MCF 10A (cell line): ENCODE measurements around the gene DOHH. TPM values are rescaled to one million over a fixed set of nuclear protein-coding genes. Genes with fewer than 3 reads are reported as not detected.

Experiments
- BruUV-seq: library from RNA; stranded (reverse); fragments of 400-500 nt; replicated peaks from 2 replicates; lab custom pipeline; 2021; lab: Mats Ljungman, UMichigan
- CTCF ChIA-PET: fragments of 300-600 bp; sonication (Branson Sonifier 250); formaldehyde crosslinking; extraction: SDS; loops from one replicate; lab custom pipeline; 2021; ENCODE audit warnings: antibody characterized with exemption, inconsistent platforms; lab: Yijun Ruan, JAX
- POLR2A ChIA-PET: fragments of 300-600, 350-650 bp; sonication (Branson Sonifier 250); formaldehyde crosslinking; extraction: SDS; loops from one replicate; lab custom pipeline; 2020; ENCODE audit warnings: antibody characterized with exemption, inconsistent platforms; lab: Yijun Ruan, JAX
- DNase-seq: peaks from one replicate; pipeline ENCODE4 v3.0.0-alpha.2; 2018; ENCODE audit not compliant: unreplicated experiment
- H3K27ac Mint-ChIP-seq: one replicate; pipeline ENCODE4 v1.8.0; 2022; ENCODE audit warnings: mild to moderate bottlenecking, low read depth, mixed read lengths; ENCODE audit not compliant: unreplicated experiment
- H3K27me3 Mint-ChIP-seq: one replicate; pipeline ENCODE4 v1.8.0; 2022; ENCODE audit warnings: mixed read lengths; ENCODE audit not compliant: insufficient read depth, unreplicated experiment
- H3K36me3 Mint-ChIP-seq: one replicate; pipeline ENCODE4 v1.8.0; 2022; ENCODE audit warnings: mild to moderate bottlenecking, moderate library complexity, mixed read lengths; ENCODE audit not compliant: insufficient read depth, unreplicated experiment
- H3K4me1 Mint-ChIP-seq: one replicate; pipeline ENCODE4 v1.8.0; 2022; ENCODE audit warnings: mixed read lengths; ENCODE audit not compliant: insufficient read depth, unreplicated experiment
- H3K4me3 Mint-ChIP-seq: one replicate; pipeline ENCODE4 v1.8.0; 2022; ENCODE audit warnings: mild to moderate bottlenecking, moderate library complexity, mixed read lengths; ENCODE audit not compliant: unreplicated experiment
- H3K9me3 Mint-ChIP-seq: one replicate; pipeline ENCODE4 v1.8.0; 2022; ENCODE audit warnings: mixed read lengths; ENCODE audit not compliant: unreplicated experiment
- CTCF ChIP-seq: fragments of 200-600 bp; IDR thresholded peaks from one replicate; pipeline ENCODE4 v1.8.0; 2022; ENCODE audit warnings: antibody characterized with exemption, mild to moderate bottlenecking; ENCODE audit not compliant: unreplicated experiment
- intact Hi-C: fragments of 100-400 bp; cut with micrococcal nuclease; formaldehyde crosslinking; loops from 2 replicates; pipeline ENCODE4 v1.14.1; 2022
- total RNA-seq: library from RNA; stranded (reverse); gene quantifications from 2 replicates; pipeline ENCODE4 v1.2.3, GENCODE V29; 2022

DOHH gene
- total RNA-seq, 1 experiment from 2014 or later: 16.3 TPM

- H3K27ac Mint-ChIP-seq: no peak overlapping the region
- no peaks in the 10 kb centered on the region for H3K9me3 Mint-ChIP-seq
- H3K36me3 Mint-ChIP-seq: peaks cover 38% of the 10 kb centered on the region
- intact Hi-C loops: no loop called here
- TF ChIP-seq CTCF: no peak
- H3K4me3 Mint-ChIP-seq: no peak overlapping the region
- no peak for DNase-seq
- ChIA-PET CTCF (interaction anchor here (0.7 to 2.0 kb wide), 3 partner anchors 10 to 192 kb away, joined by 3 to 6 read pairs (median 4); no protein-coding TSS in a partner anchor), POLR2A (no interaction called here)
- H3K4me1 Mint-ChIP-seq: peaks cover 5% of the 10 kb centered on the region
- BruUV-seq: no TSS peak
- H3K27me3 Mint-ChIP-seq: no peaks in the 10 kb centered on the region
Observed at GRCh38 chr19:3493651-3494050, 6.8 kb downstream of the DOHH start.

- Mint-ChIP-seq H3K9me3 (no peaks in the 10 kb centered on the region), H3K4me3 (no peak overlapping the region), H3K4me1 (peaks cover 2% of the 10 kb centered on the region), H3K36me3 (peaks cover 38% of the 10 kb centered on the region), H3K27me3 (no peaks in the 10 kb centered on the region), H3K27ac (no peak overlapping the region)
- POLR2A ChIA-PET: no interaction called here
- no peak for DNase-seq
- no TSS peak for BruUV-seq
- no peak for TF ChIP-seq CTCF
- intact Hi-C loops: no loop called here
- CTCF ChIA-PET: interaction anchor here (0.7 to 2.0 kb wide), 3 partner anchors 11 to 20 kb away, joined by 3 to 6 read pairs (median 3); no protein-coding TSS in a partner anchor
Observed at GRCh38 chr19:3492919-3493318, 7.6 kb downstream of the DOHH start.

GRCh38 chr19:3492131-3492839 lies 8.2 kb downstream of the DOHH start:
- DNase-seq: no peak
- TF ChIP-seq CTCF: no peak
- H3K27ac Mint-ChIP-seq: no peak overlapping the region
- no peak overlapping the region for H3K4me3 Mint-ChIP-seq
- intact Hi-C loops: no loop called here
- ChIA-PET POLR2A (no interaction called here), CTCF (interaction anchor here (0.6 to 0.7 kb wide), 2 partner anchors 11 to 20 kb away, joined by 3 to 5 read pairs; no protein-coding TSS in a partner anchor)
- no peaks in the 10 kb centered on the region for H3K9me3 Mint-ChIP-seq
- H3K36me3 Mint-ChIP-seq: peaks cover 38% of the 10 kb centered on the region
- no peaks in the 10 kb centered on the region for H3K4me1 Mint-ChIP-seq
- no TSS peak for BruUV-seq
- no peaks in the 10 kb centered on the region for H3K27me3 Mint-ChIP-seq

- no peaks in the 10 kb centered on the region for H3K27me3 Mint-ChIP-seq
- intact Hi-C loops: no loop called here
- no peak for TF ChIP-seq CTCF
- peaks cover 32% of the 10 kb centered on the region for H3K36me3 Mint-ChIP-seq
- H3K4me1 Mint-ChIP-seq: no peaks in the 10 kb centered on the region
- no peak for DNase-seq
- POLR2A ChIA-PET: no interaction called here
- no peaks in the 10 kb centered on the region for H3K9me3 Mint-ChIP-seq
- H3K27ac Mint-ChIP-seq: no peak overlapping the region
- BruUV-seq: TSS peak; percentile 18
- no peak overlapping the region for H3K4me3 Mint-ChIP-seq
- CTCF ChIA-PET: interaction anchor here (0.6 to 1.1 kb wide), 2 partner anchors 11 to 19 kb away, joined by 3 to 5 read pairs; no protein-coding TSS in a partner anchor
Observed at GRCh38 chr19:3491396-3492119, 8.9 kb downstream of the DOHH start.
